A172 (cell line): ENCODE measurements around the gene HIC1. TPM values are rescaled to one million over a fixed set of nuclear protein-coding genes. Genes with fewer than 3 reads are reported as not detected.
A peak's percentile ranks its signal among the peaks of the same experiment; 100 is the strongest.

Experiments used
- DNase-seq: peaks from one replicate; pipeline ENCODE4 v3.0.0-alpha.2; 2015; ENCODE audit warnings: low spot score
- total RNA-seq: library from RNA; depleted of rRNA; stranded (reverse); fragments of >200 nt; shearing (Covaris generic); gene quantifications from 2 replicates; pipeline ENCODE4 v1.2.3, GENCODE V29; 2014

Gene HIC1
- total RNA-seq, 1 experiment from 2014 or later: 7.3 TPM

DNA sequence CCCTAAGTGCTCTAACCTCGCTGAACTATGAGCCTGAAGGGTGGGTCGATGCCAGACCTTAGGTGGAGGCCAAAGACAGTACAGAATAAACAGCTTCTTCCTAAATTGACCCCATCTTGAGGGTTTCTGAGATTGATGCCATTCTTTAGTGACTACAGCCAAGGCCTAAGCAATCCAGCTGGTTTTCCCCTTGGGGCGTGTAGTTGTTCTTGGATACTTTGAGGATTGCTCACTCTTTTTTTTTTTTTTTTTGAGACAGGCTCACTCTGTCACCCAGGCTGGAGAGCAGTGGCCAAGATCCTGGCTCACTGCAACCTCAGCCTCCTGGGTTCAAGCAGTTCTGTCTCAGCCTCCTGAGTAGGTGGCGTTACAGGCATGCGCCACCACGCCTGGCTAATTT, 11.1 kb upstream of the HIC1 start:
- DNase-seq: peak; percentile 76

DNA sequence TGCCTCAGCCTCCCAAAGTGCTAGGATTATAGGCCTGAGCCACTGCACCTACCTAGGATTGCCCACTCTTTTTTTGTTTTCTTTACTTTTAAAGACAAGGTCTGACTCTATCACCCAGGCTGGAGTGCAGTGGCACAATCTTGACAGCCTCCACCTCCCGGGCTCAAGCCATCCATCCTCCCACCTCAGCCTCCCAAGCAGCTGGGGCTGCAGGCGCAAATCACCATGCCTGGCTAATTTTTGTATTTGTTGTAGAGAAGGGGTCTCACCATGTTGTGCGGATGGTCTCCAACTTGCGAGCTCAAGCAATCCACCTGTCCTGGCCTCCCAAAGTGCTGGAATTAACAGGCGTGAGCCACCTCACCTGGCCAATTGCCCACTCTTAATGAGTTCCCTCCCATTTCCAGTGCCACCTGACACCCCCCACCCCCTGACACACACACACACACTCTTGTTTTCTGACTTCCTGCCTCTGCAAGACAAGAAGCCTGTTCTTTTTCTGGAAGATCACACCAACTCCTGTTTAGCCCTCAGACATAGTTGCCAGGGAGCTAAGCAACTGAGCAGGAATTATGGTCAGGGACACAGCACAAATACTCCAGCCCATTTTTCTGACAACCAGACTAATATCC, 10.5 kb upstream of the HIC1 start:
- no peak for DNase-seq

DNA sequence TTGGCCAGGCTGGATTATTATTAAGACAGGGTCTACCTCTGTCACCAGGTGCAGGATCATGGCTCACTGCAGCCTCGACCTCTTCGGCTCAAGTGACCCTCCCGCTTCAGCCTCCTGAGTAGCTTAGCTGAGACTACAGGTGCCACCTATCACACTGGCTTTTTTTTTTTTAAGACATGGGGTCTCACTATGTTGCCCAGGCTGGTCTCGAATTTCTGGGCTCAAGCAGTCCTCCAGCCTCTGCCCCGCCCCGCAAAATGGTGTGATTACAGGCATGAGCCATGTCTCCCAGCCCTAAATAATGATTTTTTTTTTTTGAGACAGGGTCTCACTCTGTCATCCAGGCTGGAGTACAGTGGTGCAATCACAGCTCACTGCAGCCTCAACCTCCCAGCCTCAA, 7.3 kb upstream of the HIC1 start:
- no peak for DNase-seq

DNA sequence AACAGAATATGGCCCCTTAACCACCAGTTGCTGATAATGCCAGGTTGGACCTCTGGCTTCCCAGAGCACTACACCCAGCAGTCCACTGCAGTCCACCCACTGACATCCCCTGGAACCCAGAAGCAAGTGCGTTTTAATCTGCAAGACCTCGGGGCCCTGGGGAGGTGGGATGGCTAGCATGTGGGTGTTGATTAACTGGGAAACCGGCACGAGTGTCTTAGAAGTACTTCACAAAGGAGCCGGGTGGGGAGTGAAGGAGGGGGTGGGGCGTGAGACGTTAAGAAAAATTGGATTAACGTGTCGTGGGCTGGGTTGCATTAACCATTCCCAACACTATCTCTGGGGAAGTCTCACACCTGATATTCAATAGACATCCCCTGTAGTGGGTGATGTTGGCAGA, 6.1 kb upstream of the HIC1 start:
- no peak for DNase-seq

DNA sequence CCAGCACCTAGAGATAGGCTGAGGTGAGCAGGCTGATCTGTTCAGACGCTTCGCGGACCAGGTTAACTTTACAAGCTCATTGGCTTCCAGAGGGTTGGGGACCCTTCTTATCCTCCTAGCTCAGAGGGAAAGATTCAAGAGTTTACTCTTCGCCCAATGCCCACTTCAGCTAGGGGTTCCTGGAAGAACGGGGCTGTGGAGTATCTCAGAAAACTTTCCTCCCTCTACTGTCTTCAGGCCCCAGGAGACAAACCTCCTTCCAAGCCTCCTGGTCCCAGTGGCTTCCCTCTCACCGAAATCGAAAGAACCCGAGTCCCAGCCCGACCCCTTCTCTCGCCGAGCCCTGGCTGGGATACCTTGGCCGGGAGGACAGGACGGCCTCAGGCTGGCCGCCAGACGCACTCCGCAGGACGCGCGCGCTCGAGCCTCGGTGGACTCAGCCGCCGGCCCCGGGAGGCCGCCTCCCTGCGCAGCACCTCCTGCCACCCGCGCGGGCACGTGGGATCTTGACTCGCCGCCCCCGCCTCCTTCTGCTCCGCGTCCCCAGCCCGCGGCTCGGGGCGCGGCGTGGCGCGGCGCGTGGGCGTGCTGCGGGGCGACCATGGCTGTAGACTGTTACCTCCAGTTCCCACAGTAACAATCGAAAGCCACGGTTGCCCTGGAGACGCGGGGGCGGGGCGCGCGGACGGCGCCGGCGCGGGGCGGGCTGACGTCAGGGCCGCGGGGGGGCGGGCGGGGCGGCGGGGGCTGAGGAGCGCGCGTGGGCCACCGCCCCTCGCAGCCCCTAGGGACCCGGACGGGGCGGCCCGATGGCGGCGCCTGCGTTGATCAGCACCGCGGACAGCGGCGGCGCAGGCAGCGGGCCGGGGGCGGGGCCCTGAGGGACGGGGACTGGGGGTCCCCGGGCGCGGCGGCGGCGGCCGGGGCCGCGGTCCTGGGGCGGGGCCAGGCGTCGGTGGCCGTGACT, 5.3 kb upstream of the HIC1 start:
- DNase-seq: no peak

DNA sequence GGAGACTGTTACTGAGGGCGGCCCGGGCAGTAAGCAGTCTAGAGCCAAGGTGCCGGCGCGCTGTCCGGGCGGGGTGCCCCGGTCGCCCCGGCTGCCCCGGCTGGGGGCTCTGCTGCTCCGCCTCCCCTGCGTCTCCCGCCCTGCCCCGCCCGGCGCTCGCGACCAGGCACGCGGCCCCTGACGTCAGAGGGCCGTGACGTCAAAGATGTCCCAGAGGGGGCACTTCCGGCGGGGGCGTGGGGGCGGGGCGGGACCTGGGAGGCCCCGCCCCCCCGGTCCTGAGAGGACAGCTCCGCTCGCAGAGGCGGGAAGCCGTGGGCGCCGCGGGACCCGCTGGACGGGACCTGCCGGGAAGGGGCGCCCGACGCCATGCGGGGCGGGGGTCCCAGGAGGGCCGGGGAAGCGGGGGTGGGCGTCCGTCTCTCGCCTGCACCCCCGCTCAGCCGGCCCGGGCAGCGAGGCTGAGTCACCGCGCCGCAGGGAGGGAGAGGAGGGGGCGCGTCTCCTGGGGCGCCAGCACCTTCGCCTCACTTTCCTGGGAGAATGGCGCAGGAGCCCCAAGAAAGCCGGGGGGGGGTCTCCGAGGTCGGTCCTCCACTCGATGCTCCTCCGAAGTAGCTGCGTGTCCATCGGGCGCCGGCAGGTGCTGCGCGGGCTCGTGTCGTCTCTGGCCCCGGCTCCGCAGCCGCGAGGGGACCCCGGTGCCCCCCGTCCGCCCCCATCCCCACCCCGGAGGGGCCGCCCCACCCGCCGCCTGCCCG, 4.4 kb upstream of the HIC1 start:
- DNase-seq: peak; percentile 53

DNA sequence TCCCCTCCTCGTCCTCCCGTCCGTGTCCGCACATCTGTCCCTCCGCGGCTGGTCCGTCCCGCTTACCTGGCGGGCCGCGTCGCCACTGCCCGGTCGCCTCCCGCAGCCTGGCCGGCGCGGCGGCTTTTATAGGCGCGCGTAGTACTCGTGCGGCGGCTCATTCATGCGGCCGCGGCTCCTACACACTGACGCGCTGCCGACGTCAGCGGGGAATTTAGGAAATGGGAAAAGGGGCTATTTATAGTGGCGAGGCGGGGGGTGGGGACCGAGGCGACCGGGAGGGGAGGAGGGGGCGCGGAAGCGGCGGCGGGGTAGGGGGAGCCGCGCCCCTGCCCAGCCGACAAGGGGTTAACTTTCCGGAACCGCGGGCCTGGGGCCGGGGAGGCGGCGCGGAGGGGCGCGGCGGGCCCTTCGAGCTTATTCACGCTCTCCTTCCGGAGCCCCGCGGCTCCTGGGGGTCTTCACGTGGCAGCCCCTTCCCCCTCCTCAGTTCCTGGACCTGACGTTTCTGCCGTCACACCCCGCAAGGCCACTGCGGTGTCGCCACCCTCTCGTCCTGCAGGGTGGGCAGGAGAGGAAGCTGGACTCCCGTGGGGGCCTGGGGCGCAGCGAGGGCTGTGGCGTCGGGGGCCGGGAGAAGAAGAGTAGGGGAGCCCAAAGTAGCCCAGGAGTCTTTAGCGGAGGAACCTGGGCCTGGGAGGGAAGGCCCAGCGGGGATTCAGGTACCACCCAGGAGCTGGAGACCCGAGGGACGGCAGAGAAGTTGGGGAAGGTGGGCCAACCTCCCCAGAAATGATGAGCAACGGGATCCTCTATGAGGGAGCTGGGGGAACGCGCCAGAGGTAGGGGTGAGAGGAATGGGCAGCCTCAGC, 3.6 kb upstream of the HIC1 start:
- no peak for DNase-seq

DNA sequence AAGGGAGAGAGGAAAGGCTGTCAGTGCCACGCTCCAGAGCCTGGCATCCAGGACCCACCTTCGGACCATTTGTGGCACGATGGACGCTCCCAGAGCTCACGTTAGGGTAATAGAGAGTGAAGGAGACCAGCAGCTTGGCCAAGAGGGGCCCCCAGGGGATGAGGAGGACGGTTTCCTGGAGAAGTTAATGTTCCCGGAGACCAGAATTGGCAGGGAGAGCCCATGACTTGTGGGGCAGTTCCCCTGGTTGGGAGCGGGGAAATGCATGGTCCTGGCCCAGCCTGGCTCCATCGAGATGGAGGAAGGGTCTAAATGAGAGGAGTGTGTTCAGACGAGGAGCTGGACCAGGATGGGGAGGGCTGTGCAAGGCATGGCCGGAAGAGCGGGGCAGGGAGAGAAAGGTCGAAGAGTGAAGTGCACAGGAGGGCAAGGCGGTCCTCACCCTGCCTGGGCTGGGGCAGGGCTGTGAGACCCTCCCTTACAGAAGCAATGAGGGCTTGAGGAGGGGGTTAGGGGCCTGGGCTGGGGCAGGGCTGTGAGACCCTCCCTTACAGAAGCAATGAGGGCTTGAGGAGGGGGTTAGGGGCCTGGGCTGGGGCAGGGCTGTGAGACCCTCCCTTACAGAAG, 2.9 kb upstream of the HIC1 start:
- no peak for DNase-seq

DNA sequence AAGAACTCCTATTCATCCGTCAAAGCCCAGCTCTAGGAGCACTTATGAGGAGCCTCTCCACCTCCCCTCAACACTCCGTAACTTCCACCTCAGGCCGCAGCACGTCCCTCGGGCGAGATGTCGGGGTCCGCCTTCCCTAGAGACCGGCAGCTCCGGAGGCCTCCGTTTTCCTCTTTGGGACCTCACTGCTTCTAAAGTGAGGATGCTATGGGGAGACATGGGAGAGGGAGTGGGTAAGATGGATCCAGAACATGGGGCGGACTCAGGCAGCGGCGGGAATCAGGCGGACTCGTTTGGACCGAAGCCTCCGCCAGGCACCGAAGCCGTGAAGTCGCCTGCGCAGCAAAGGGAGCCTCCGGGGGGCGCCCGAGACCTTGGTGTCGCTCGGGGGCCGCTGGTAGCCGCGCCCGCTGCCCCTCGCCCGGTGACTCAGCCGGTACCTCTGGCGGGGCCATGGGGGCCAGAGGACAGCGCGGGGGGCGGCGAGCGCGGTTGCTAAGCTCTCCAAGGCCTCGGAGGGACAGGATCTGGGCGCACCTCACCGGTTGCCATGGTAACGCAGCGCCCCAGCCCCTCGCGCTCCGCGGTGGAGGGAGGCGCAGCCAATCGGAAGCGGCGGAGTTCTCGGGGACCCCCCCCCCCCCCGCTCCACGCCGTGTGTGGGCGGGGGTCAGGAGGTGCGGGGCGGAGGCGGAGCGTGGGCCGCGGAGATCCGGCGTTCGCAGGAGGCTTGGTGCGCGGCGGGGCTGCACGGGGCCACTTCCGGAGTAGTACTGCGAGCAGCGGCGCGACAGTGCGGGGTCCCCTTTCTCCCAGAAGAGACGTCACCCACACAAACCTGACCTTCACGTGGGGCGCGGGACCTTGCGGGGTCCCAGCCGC, 1.3 kb upstream of the HIC1 start:
- DNase-seq: no peak

DNA sequence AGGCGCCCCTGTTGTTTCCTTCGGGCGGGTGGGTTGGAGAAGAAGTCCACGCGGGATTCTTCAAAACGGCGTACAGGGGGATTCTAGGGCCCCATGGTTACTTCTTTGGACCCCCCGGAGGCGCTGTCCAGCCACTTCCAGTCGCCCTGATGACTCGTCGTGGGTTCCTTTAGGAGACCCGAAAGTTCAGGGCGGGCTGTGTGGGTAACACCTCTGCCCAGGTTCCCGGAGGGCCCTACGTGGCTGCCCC, 716 bp upstream of the HIC1 start:
- no peak for DNase-seq

DNA sequence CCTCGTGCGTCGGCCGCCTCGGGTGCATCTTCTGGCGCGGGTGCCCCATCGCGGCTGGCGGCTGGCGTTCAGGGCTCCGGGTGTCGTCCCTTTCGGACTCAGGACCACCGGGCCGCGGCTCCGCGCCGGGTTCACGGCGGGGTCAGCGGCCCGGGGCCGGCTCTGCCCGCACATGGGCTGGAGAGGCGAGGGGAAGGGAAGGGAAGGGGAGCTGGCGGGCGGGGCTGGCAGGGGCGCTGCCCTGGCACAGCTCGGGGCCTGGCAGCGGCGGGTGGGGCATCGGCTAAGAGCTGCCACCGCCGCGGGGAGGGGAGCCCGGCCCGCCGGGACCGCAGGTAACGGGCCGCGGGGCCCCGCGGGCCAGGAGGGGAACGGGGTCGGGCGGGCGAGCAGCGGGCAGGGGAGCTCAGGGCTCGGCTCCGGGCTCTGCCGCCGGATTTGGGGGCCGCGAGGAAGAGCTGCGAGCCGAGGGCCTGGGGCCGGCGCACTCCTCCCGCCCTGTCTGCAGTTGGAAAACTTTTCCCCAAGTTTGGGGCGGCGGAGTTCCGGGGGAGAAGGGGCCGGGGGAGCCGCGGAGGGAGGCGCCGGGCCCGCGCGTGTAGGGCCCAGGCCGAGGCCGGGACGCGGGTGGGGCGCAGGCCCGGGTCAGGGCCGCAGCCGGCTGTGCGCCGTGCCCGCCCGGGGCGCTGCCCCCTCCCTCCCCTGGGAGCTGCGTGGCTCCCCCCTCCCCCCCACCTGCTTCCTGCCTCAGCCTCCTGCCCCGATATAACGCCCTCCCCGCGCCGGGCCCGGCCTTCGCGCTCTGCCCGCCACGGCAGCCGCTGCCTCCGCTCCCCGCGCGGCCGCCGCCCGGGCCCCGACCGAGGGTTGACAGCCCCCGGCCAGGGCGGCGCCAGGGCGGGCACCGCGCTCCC, 646 bp downstream of the HIC1 start:
- no peak for DNase-seq

DNA sequence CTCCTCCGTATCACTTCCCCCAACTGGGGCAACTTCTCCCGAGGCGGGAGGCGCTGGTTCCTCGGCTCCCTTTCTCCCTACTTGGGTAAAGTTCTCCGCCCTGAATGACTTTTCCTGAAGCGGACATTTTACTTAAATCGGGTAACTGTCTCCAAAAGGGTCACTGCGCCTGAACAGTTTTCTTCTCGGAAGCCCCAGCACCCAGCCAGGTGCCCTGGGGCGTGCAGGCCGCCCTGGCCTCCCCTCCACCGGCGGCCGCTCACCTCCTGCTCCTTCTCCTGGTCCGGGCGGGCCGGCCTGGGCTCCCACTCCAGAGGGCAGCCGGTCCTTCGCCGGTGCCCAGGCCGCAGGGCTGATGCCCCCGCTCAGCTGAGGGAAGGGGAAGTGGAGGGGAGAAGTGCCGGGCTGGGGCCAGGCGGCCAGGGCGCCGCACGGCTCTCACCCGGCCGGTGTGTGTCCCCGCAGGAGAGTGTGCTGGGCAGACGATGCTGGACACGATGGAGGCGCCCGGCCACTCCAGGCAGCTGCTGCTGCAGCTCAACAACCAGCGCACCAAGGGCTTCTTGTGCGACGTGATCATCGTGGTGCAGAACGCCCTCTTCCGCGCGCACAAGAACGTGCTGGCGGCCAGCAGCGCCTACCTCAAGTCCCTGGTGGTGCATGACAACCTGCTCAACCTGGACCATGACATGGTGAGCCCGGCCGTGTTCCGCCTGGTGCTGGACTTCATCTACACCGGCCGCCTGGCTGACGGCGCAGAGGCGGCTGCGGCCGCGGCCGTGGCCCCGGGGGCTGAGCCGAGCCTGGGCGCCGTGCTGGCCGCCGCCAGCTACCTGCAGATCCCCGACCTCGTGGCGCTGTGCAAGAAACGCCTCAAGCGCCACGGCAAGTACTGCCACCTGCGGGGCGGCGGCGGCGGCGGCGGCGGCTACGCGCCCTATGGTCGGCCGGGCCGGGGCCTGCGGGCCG, 1.6 kb downstream of the HIC1 start:
- DNase-seq: no peak

DNA sequence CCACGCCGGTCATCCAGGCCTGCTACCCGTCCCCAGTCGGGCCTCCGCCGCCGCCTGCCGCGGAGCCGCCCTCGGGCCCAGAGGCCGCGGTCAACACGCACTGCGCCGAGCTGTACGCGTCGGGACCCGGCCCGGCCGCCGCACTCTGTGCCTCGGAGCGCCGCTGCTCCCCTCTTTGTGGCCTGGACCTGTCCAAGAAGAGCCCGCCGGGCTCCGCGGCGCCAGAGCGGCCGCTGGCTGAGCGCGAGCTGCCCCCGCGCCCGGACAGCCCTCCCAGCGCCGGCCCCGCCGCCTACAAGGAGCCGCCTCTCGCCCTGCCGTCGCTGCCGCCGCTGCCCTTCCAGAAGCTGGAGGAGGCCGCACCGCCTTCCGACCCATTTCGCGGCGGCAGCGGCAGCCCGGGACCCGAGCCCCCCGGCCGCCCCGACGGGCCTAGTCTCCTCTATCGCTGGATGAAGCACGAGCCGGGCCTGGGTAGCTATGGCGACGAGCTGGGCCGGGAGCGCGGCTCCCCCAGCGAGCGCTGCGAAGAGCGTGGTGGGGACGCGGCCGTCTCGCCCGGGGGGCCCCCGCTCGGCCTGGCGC, 2.4 kb downstream of the HIC1 start:
- DNase-seq: no peak

DNA sequence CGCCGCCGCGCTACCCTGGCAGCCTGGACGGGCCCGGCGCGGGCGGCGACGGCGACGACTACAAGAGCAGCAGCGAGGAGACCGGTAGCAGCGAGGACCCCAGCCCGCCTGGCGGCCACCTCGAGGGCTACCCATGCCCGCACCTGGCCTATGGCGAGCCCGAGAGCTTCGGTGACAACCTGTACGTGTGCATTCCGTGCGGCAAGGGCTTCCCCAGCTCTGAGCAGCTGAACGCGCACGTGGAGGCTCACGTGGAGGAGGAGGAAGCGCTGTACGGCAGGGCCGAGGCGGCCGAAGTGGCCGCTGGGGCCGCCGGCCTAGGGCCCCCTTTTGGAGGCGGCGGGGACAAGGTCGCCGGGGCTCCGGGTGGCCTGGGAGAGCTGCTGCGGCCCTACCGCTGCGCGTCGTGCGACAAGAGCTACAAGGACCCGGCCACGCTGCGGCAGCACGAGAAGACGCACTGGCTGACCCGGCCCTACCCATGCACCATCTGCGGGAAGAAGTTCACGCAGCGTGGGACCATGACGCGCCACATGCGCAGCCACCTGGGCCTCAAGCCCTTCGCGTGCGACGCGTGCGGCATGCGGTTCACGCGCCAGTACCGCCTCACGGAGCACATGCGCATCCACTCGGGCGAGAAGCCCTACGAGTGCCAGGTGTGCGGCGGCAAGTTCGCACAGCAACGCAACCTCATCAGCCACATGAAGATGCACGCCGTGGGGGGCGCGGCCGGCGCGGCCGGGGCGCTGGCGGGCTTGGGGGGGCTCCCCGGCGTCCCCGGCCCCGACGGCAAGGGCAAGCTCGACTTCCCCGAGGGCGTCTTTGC, 3.1 kb downstream of the HIC1 start:
- DNase-seq: no peak

DNA sequence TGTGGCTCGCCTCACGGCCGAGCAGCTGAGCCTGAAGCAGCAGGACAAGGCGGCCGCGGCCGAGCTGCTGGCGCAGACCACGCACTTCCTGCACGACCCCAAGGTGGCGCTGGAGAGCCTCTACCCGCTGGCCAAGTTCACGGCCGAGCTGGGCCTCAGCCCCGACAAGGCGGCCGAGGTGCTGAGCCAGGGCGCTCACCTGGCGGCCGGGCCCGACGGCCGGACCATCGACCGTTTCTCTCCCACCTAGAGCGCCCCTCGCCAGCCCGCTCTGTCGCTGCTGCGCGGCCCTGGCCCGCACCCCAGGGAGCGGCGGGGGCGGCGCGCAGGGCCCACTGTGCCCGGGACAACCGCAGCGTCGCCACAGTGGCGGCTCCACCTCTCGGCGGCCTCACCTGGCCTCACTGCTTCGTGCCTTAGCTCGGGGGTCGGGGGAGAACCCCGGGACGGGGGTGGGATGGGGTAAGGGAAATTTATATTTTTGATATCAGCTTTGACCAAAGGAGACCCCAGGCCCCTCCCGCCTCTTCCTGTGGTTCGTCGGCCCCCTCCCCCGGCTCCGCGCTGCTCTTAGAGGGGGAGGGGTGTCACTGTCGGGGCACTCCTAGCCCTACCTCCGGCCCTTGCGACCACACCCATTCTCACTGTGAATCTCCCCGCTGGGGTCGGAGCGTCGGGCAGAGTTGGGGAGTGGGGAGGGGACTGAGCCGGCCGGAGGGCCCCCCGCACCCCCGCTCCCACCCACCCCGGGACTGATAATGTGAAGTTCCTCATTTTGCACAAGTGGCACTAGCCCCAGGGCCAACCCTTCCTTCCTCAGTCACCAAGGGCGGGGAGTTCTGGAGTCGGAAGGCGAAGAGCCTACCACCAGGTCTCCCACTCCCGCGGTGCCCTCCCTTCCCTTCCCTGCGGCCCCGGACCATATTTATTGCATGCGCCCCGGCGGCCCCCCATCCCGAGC, 4.0 kb downstream of the HIC1 start:
- DNase-seq: no peak
